WTC11 (cell line): ENCODE results near the gene JOSD1. TPM values are rescaled to one million over a fixed set of nuclear protein-coding genes. Genes with fewer than 3 reads are reported as not detected.
A peak's percentile ranks its signal among the peaks of the same experiment; 100 is the strongest.

Experiments
- ATAC-seq: fragments of 200-7000 bp; cut with Tn5 transposase; 2 replicates; pipeline ENCODE4 v1.10.0; 2021; ENCODE audit warnings: mild to moderate bottlenecking, moderate library complexity
- CTCF ChIA-PET: fragments of 300-600 bp; sonication (Branson Sonifier 250); formaldehyde crosslinking; loops from one replicate; lab custom pipeline; 2021; ENCODE audit warnings: antibody characterized with exemption; lab: Charles Lee
- POLR2A ChIA-PET: fragments of 350-600 bp; sonication (Branson Sonifier 250); formaldehyde crosslinking; loops from one replicate; lab custom pipeline; 2021; ENCODE audit warnings: antibody characterized with exemption; lab: Charles Lee
- DNase-seq: peaks from one replicate; pipeline ENCODE4 v3.0.0; 2021; ENCODE audit warnings: low spot score
- H3K27ac Mint-ChIP-seq: 2 replicates; pipeline ENCODE4 v1.8.0; 2021; ENCODE audit warnings: mixed read lengths
- H3K27me3 Mint-ChIP-seq: 2 replicates; pipeline ENCODE4 v1.8.0; 2021; ENCODE audit warnings: low read depth, mild to moderate bottlenecking, moderate library complexity, mixed read lengths
- H3K36me3 Mint-ChIP-seq: 2 replicates; pipeline ENCODE4 v1.8.0; 2021; ENCODE audit warnings: mixed read lengths
- H3K4me1 Mint-ChIP-seq: 2 replicates; pipeline ENCODE4 v1.8.0; 2022; ENCODE audit warnings: mixed read lengths
- H3K4me3 Mint-ChIP-seq: 2 replicates; pipeline ENCODE4 v1.8.0; 2021; ENCODE audit warnings: mild to moderate bottlenecking, moderate library complexity, mixed read lengths
- H3K9me3 Mint-ChIP-seq: 2 replicates; pipeline ENCODE4 v1.8.0; 2021; ENCODE audit warnings: mixed read lengths
- ATF1 ChIP-seq: sonication (generic); formaldehyde crosslinking; IDR thresholded peaks from 2 replicates; pipeline ENCODE4 v1.8.1; 2023; ENCODE audit warnings: mild to moderate bottlenecking, moderate library complexity, missing genetic modification reagents
- ATF2 ChIP-seq: sonication (generic); formaldehyde crosslinking; IDR thresholded peaks from 2 replicates; pipeline ENCODE4 v1.8.1; 2022; ENCODE audit warnings: low read depth, missing genetic modification reagents, borderline replicate concordance
- GABPB1 ChIP-seq: sonication (generic); formaldehyde crosslinking; IDR thresholded peaks from 2 replicates; pipeline ENCODE4 v1.8.1; 2023; ENCODE audit warnings: mild to moderate bottlenecking, missing genetic modification reagents
- GRHL2 ChIP-seq: fragments of 250-450 bp; sonication (Bioruptor Pico); IDR thresholded peaks from 2 replicates; pipeline ENCODE4 v1.8.0; 2022; ENCODE audit warnings: mild to moderate bottlenecking, moderate library complexity; ENCODE audit not compliant: insufficient replicate concordance, severe bottlenecking
- JUN ChIP-seq: sonication (generic); formaldehyde crosslinking; IDR thresholded peaks from 2 replicates; pipeline ENCODE4 v1.8.0; 2023; ENCODE audit warnings: mild to moderate bottlenecking, missing genetic modification reagents
- MYBL2 ChIP-seq: sonication (generic); formaldehyde crosslinking; IDR thresholded peaks from 2 replicates; pipeline ENCODE4 v1.8.1; 2023; ENCODE audit warnings: mild to moderate bottlenecking, moderate library complexity, missing genetic modification reagents
- NFE2L1 ChIP-seq: sonication (generic); formaldehyde crosslinking; IDR thresholded peaks from 2 replicates; pipeline ENCODE4 v1.8.1; 2023; ENCODE audit warnings: missing genetic modification reagents
- PREB ChIP-seq: sonication (generic); formaldehyde crosslinking; IDR thresholded peaks from 2 replicates; pipeline ENCODE4 v1.8.1; 2022; ENCODE audit warnings: mild to moderate bottlenecking, missing genetic modification reagents, moderate library complexity, borderline replicate concordance
- PRRX2 ChIP-seq: fragments of 250-450 bp; sonication (Bioruptor Pico); IDR thresholded peaks from 2 replicates; pipeline ENCODE4 v1.8.0; 2021; ENCODE audit warnings: mild to moderate bottlenecking
- SOX15 ChIP-seq: fragments of 250-450 bp; sonication (Bioruptor Pico); IDR thresholded peaks from 2 replicates; pipeline ENCODE4 v1.9.0; 2021; ENCODE audit warnings: mild to moderate bottlenecking
- ZBTB21 ChIP-seq: sonication (generic); formaldehyde crosslinking; IDR thresholded peaks from 2 replicates; pipeline ENCODE4 v1.8.1; 2023; ENCODE audit warnings: mild to moderate bottlenecking, missing genetic modification reagents, borderline replicate concordance
- ZBTB43 ChIP-seq: sonication (generic); formaldehyde crosslinking; IDR thresholded peaks from 2 replicates; pipeline ENCODE4 v1.8.1; 2023; ENCODE audit warnings: mild to moderate bottlenecking, missing genetic modification reagents
- ZNF219 ChIP-seq: sonication (generic); formaldehyde crosslinking; IDR thresholded peaks from 2 replicates; pipeline ENCODE4 v1.8.0; 2023; ENCODE audit warnings: missing genetic modification reagents, mild to moderate bottlenecking, borderline replicate concordance
- total RNA-seq: library from RNA; stranded (reverse); gene quantifications from 3 replicates; pipeline ENCODE4 v1.2.3, GENCODE V29; 2021
- TF ChIP-seq, protein P1 (sequence below): sonication (generic); formaldehyde crosslinking; IDR thresholded peaks from 2 replicates; pipeline ENCODE4 v1.8.0; 2023; ENCODE audit warnings: missing genetic modification reagents, mild to moderate bottlenecking, borderline replicate concordance
- TF ChIP-seq, protein P2 (sequence below): sonication (generic); formaldehyde crosslinking; IDR thresholded peaks from 2 replicates; pipeline ENCODE4 v1.8.1; 2023; ENCODE audit warnings: mild to moderate bottlenecking, missing genetic modification reagents, borderline replicate concordance

JOSD1 gene
- total RNA-seq, 1 experiment from 2014 or later: 24.5 TPM

DNA sequence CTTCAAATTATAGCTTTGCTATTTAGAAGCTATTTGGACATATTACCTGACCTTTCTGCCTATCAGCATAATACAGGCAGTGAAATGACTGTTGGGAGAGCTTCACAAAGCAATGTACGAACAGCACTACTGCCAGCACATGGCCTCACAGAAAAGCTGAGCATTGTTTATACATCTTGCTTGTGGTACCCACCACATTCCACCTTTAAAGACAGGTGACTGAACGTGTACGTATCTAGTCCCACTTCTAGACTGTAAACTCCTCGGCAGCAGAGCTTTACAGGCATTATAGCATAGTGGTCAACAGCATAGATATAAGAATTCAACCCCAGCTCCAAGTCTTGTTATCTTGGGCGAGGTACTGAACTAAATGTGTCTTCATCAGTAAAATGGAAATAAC lies 1.6 kb downstream of the JOSD1 start:
- ChIA-PET POLR2A (interaction anchor here (1.2 kb wide), 1 partner anchor 18 kb away, joined by 9 read pairs; the partner anchor contains the start of gene TOMM22), CTCF (interaction anchor here (1.1 to 1.7 kb wide), 5 partner anchors 17 to 171 kb away, joined by 3 to 7 read pairs (median 3); partner anchors contain the start of gene TOMM22)
- TF ChIP-seq JUN (CRISPR knock-in tag): no peak
- TF ChIP-seq ZBTB43 (CRISPR knock-in tag): no peak
- TF ChIP-seq GABPB1: no peak
- TF ChIP-seq ZBTB21 (CRISPR knock-in tag): no peak
- no peak for TF ChIP-seq ZNF219 (CRISPR knock-in tag)
- TF ChIP-seq MYBL2 (CRISPR knock-in tag): no peak
- TF ChIP-seq, protein P1, sequence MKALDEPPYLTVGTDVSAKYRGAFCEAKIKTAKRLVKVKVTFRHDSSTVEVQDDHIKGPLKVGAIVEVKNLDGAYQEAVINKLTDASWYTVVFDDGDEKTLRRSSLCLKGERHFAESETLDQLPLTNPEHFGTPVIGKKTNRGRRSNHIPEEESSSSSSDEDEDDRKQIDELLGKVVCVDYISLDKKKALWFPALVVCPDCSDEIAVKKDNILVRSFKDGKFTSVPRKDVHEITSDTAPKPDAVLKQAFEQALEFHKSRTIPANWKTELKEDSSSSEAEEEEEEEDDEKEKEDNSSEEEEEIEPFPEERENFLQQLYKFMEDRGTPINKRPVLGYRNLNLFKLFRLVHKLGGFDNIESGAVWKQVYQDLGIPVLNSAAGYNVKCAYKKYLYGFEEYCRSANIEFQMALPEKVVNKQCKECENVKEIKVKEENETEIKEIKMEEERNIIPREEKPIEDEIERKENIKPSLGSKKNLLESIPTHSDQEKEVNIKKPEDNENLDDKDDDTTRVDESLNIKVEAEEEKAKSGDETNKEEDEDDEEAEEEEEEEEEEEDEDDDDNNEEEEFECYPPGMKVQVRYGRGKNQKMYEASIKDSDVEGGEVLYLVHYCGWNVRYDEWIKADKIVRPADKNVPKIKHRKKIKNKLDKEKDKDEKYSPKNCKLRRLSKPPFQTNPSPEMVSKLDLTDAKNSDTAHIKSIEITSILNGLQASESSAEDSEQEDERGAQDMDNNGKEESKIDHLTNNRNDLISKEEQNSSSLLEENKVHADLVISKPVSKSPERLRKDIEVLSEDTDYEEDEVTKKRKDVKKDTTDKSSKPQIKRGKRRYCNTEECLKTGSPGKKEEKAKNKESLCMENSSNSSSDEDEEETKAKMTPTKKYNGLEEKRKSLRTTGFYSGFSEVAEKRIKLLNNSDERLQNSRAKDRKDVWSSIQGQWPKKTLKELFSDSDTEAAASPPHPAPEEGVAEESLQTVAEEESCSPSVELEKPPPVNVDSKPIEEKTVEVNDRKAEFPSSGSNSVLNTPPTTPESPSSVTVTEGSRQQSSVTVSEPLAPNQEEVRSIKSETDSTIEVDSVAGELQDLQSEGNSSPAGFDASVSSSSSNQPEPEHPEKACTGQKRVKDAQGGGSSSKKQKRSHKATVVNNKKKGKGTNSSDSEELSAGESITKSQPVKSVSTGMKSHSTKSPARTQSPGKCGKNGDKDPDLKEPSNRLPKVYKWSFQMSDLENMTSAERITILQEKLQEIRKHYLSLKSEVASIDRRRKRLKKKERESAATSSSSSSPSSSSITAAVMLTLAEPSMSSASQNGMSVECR (CRISPR knock-in tag): no peak
- no peak for TF ChIP-seq SOX15 (CRISPR knock-in tag)
- TF ChIP-seq PREB: no peak
- no peak for TF ChIP-seq ATF1
- TF ChIP-seq, protein P2, sequence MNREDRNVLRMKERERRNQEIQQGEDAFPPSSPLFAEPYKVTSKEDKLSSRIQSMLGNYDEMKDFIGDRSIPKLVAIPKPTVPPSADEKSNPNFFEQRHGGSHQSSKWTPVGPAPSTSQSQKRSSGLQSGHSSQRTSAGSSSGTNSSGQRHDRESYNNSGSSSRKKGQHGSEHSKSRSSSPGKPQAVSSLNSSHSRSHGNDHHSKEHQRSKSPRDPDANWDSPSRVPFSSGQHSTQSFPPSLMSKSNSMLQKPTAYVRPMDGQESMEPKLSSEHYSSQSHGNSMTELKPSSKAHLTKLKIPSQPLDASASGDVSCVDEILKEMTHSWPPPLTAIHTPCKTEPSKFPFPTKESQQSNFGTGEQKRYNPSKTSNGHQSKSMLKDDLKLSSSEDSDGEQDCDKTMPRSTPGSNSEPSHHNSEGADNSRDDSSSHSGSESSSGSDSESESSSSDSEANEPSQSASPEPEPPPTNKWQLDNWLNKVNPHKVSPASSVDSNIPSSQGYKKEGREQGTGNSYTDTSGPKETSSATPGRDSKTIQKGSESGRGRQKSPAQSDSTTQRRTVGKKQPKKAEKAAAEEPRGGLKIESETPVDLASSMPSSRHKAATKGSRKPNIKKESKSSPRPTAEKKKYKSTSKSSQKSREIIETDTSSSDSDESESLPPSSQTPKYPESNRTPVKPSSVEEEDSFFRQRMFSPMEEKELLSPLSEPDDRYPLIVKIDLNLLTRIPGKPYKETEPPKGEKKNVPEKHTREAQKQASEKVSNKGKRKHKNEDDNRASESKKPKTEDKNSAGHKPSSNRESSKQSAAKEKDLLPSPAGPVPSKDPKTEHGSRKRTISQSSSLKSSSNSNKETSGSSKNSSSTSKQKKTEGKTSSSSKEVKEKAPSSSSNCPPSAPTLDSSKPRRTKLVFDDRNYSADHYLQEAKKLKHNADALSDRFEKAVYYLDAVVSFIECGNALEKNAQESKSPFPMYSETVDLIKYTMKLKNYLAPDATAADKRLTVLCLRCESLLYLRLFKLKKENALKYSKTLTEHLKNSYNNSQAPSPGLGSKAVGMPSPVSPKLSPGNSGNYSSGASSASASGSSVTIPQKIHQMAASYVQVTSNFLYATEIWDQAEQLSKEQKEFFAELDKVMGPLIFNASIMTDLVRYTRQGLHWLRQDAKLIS (CRISPR knock-in tag): no peak
- TF ChIP-seq NFE2L1 (CRISPR knock-in tag): no peak
- Mint-ChIP-seq H3K27ac (no peak overlapping the region), H3K27me3 (no peaks in the 10 kb centered on the region; the same call in 1 of the 2 replicates), H3K4me3 (peak overlapping the region; percentile 96), H3K36me3 (peaks cover 11% of the 10 kb centered on the region), H3K4me1 (peaks cover 47% of the 10 kb centered on the region), H3K9me3 (no peaks in the 10 kb centered on the region)
- ATAC-seq (no peak), DNase-seq (no peak)

DNA sequence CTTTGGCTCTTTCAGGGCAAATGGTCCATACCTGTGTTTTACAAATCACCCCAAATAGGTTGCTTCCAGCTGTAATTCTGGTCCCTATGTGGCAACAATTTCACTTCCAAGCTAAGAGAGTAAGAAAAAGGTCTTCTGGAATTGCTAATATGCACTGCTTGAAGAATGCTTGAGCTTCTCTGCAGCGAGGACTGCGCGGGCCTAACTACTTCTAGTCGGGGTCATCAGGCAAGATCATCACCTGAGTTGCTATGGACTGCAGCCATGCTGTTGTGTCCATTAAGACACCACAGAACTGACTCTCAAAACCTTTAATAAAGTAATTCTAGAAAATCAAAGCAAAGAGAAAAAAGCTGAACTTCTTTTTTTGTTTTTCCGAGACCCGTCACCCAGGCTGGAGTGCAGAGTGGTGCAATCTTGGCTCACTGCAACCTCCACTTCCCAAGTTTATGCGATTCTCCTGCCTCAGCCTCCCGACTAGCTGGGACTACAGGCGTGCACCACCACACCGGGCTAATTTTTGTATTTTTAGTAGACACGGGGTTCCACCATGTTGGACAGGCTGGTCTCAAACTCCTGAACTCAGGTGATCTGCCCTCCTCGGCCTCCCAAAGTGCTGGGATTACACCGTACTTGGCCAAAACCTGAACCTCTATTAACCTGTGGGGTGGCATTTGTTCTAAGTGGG lies 2.2 kb downstream of the JOSD1 start:
- Mint-ChIP-seq H3K4me3 (peak overlapping the region; percentile 96), H3K9me3 (no peaks in the 10 kb centered on the region), H3K27ac (peak overlapping the region; percentile 32; the same call in 1 of the 2 replicates), H3K27me3 (no peaks in the 10 kb centered on the region; the same call in 1 of the 2 replicates), H3K36me3 (peaks cover 11% of the 10 kb centered on the region), H3K4me1 (peaks cover 42% of the 10 kb centered on the region)
- CTCF ChIA-PET: interaction anchor here (1.1 to 1.7 kb wide), 5 partner anchors 17 to 172 kb away, joined by 3 to 7 read pairs (median 3); partner anchors contain the start of gene TOMM22
- ATAC-seq (no peak), DNase-seq (no peak)
- POLR2A ChIA-PET: no interaction called here
- TF ChIP-seq GRHL2 (CRISPR knock-in tag): no peak
- no peak for TF ChIP-seq PRRX2 (CRISPR knock-in tag)
- TF ChIP-seq ATF2 (CRISPR knock-in tag): no peak
- no peak for TF ChIP-seq SOX15 (CRISPR knock-in tag)
